PC-3 (cell line): Measurements from ENCODE around the gene FAR1. TPM values are rescaled to one million over a fixed set of nuclear protein-coding genes. Genes with fewer than 3 reads are reported as not detected.

ENCODE experiments used
- ATAC-seq: fragments of 200-7000 bp; cut with Tn5 transposase; 2 replicates; pipeline ENCODE4 v1.9.1; 2020; ENCODE audit warnings: mild to moderate bottlenecking, moderate library complexity
- BruUV-seq: library from RNA; stranded (reverse); fragments of 400-500 nt; replicated peaks from 2 replicates; lab custom pipeline; 2021; lab: Mats Ljungman, UMichigan
- CTCF ChIA-PET: fragments of 300-600 bp; sonication (Branson Sonifier 250); formaldehyde crosslinking; loops from one replicate; lab custom pipeline; 2022; ENCODE audit warnings: antibody characterized with exemption; lab: Charles Lee
- POLR2A ChIA-PET: fragments of 300-600 bp; sonication (Branson Sonifier 250); formaldehyde crosslinking; loops from one replicate; lab custom pipeline; 2022; ENCODE audit warnings: antibody characterized with exemption; ENCODE audit not compliant: unreplicated experiment; lab: Charles Lee
- DNase-seq: peaks from one replicate; pipeline ENCODE4 v3.0.0-alpha.2; 2015
- H2AFZ ChIP-seq: fragments of 300-600 bp; sonication (generic); 2 replicates; pipeline ENCODE4 v1.6.0; 2016; ENCODE audit warnings: antibody characterized with exemption, low read length
- H3F3A ChIP-seq: fragments of 300-600 bp; sonication (generic); one replicate; pipeline ENCODE4 v1.6.0; 2017; ENCODE audit warnings: antibody characterized with exemption, low read length, control low read depth, mild to moderate bottlenecking; ENCODE audit not compliant: unreplicated experiment
- H3K27ac ChIP-seq: fragments of 300-600 bp; sonication (generic); 2 replicates; pipeline ENCODE4 v1.5.1; 2016; ENCODE audit warnings: mild to moderate bottlenecking, low read length
- H3K27me3 ChIP-seq: fragments of 300-600 bp; sonication (generic); 2 replicates; pipeline ENCODE4 v1.6.1; 2016; ENCODE audit warnings: low read length, mixed read lengths
- H3K36me3 ChIP-seq: fragments of 300-600 bp; sonication (generic); 2 replicates; pipeline ENCODE4 v1.6.1; 2016; ENCODE audit warnings: low read depth, mixed run types, low read length, mixed read lengths
- H3K4me1 ChIP-seq: fragments of 300-600 bp; sonication (generic); 2 replicates; pipeline ENCODE4 v1.5.1; 2016; ENCODE audit warnings: low read length; ENCODE audit not compliant: insufficient read depth
- H3K4me2 ChIP-seq: fragments of 300-600 bp; sonication (generic); 2 replicates; pipeline ENCODE4 v1.6.0; 2016; ENCODE audit warnings: low read length
- H3K4me3 ChIP-seq: fragments of 300-600 bp; sonication (generic); 2 replicates; pipeline ENCODE4 v1.5.1; 2016; ENCODE audit warnings: mild to moderate bottlenecking, low read length, mixed read lengths
- H3K79me2 ChIP-seq: fragments of 300-600 bp; sonication (generic); 2 replicates; pipeline ENCODE4 v1.6.1; 2017; ENCODE audit warnings: low read length, mixed read lengths
- H3K9ac ChIP-seq: fragments of 300-600 bp; sonication (generic); 2 replicates; pipeline ENCODE4 v1.6.0; 2016; ENCODE audit warnings: mild to moderate bottlenecking, low read length
- H3K9me2 ChIP-seq: fragments of 300-600 bp; sonication (generic); replicated peaks from 2 replicates; pipeline ENCODE4 v1.6.1; 2016; ENCODE audit warnings: mixed run types, low read length, mixed read lengths
- H3K9me3 ChIP-seq: fragments of 300-600 bp; sonication (generic); 2 replicates; pipeline ENCODE4 v1.6.1; 2016; ENCODE audit warnings: low read length, mixed read lengths
- H4K20me1 ChIP-seq: fragments of 300-600 bp; sonication (generic); 2 replicates; pipeline ENCODE4 v1.6.1; 2016; ENCODE audit warnings: low read length, mixed read lengths
- CTCF ChIP-seq: fragments of 300-600 bp; sonication (generic); conservative IDR thresholded peaks from 2 replicates; pipeline ENCODE4 v1.5.1; 2017; ENCODE audit warnings: antibody characterized with exemption, low read depth, mild to moderate bottlenecking, low read length
- EZH2 ChIP-seq: fragments of 300-600 bp; sonication (generic); IDR thresholded peaks from one replicate; pipeline ENCODE4 v1.6.1; 2017; ENCODE audit warnings: antibody characterized with exemption, mild to moderate bottlenecking, low read length; ENCODE audit not compliant: unreplicated experiment
- EZH2phosphoT487 ChIP-seq: fragments of 300-600 bp; sonication (generic); IDR thresholded peaks from 2 replicates; pipeline ENCODE4 v1.6.1; 2018; ENCODE audit warnings: mild to moderate bottlenecking, antibody characterized with exemption, low read length, borderline replicate concordance
- intact Hi-C: fragments of 100-400 bp; cut with micrococcal nuclease; formaldehyde crosslinking; loops from 2 replicates; pipeline ENCODE4 v1.9.0; 2023
- total RNA-seq: library from RNA; depleted of rRNA; stranded (reverse); fragments of >200 nt; gene quantifications from 2 replicates; pipeline ENCODE4 v1.2.3, GENCODE V29; 2014

Gene FAR1
- total RNA-seq, 1 experiment from 2014 or later = 45.6 TPM

- H3K79me2 ChIP-seq = peaks cover 61% of the 10 kb centered on the region
- no peak for TF ChIP-seq EZH2
- TF ChIP-seq EZH2phosphoT487 = no peak
- TF ChIP-seq CTCF = no peak
- no peak overlapping the region for H3K9ac ChIP-seq
- H3K27me3 ChIP-seq = no peaks in the 10 kb centered on the region
- H3F3A ChIP-seq = no peaks in the 10 kb centered on the region
- no peak overlapping the region for H3K4me2 ChIP-seq
- intact Hi-C loops = no loop called here
- no peaks in the 10 kb centered on the region for H3K4me1 ChIP-seq
- no peaks in the 10 kb centered on the region for H3K9me3 ChIP-seq
- no peak overlapping the region for H3K27ac ChIP-seq
- H4K20me1 ChIP-seq = peaks cover 33% of the 10 kb centered on the region
- ChIA-PET CTCF (no interaction called here), POLR2A (no interaction called here)
- H3K4me3 ChIP-seq = no peak overlapping the region
- DNase-seq (no peak), ATAC-seq (no peak)
- H3K36me3 ChIP-seq = peaks cover 19% of the 10 kb centered on the region; the same call in 1 of the 2 replicates
- H2AFZ ChIP-seq = no peak overlapping the region
- no peaks in the 10 kb centered on the region for H3K9me2 ChIP-seq
- BruUV-seq = no TSS peak
Measured at GRCh38 chr11:13694115-13694514, 25.6 kb downstream of the FAR1 start.

GRCh38 chr11:13695886-13696285 is 27.4 kb downstream of the FAR1 start:
- Histone ChIP-seq H3K27me3 (no peaks in the 10 kb centered on the region), H3K9me3 (no peaks in the 10 kb centered on the region), H3K9me2 (no peaks in the 10 kb centered on the region), H3K4me2 (no peak overlapping the region), H3K4me3 (no peak overlapping the region), H3K79me2 (peaks cover 44% of the 10 kb centered on the region), H3K27ac (no peak overlapping the region), H2AFZ (no peak overlapping the region), H3K4me1 (no peaks in the 10 kb centered on the region), H3K9ac (no peak overlapping the region), H4K20me1 (peaks cover 20% of the 10 kb centered on the region; the same call in 1 of the 2 replicates), H3K36me3 (peaks cover 24% of the 10 kb centered on the region; the same call in 1 of the 2 replicates), H3F3A (no peaks in the 10 kb centered on the region)
- DNase-seq (no peak), ATAC-seq (peak; percentile 22; the same call in 1 of the 2 replicates)
- ChIA-PET POLR2A (no interaction called here), CTCF (no interaction called here)
- no TSS peak for BruUV-seq
- intact Hi-C loops = no loop called here
- TF ChIP-seq EZH2phosphoT487 (no peak), CTCF (no peak), EZH2 (no peak)

- Histone ChIP-seq H3K4me1 (no peaks in the 10 kb centered on the region), H3K79me2 (peaks cover 26% of the 10 kb centered on the region), H3K9me2 (no peaks in the 10 kb centered on the region), H2AFZ (no peak overlapping the region), H3K9ac (no peak overlapping the region), H3K4me3 (no peak overlapping the region), H3K4me2 (no peak overlapping the region), H3K27me3 (no peaks in the 10 kb centered on the region), H3K9me3 (no peaks in the 10 kb centered on the region), H3F3A (no peaks in the 10 kb centered on the region), H3K27ac (no peak overlapping the region), H3K36me3 (peaks cover 27% of the 10 kb centered on the region; the same call in 1 of the 2 replicates), H4K20me1 (peaks cover 17% of the 10 kb centered on the region; the same call in 1 of the 2 replicates)
- TF ChIP-seq CTCF (no peak), EZH2 (no peak), EZH2phosphoT487 (no peak)
- ATAC-seq = no peak
- no TSS peak for BruUV-seq
- no peak for DNase-seq
- POLR2A ChIA-PET = no interaction called here
- intact Hi-C loops = no loop called here
- CTCF ChIA-PET = no interaction called here
Measured at GRCh38 chr11:13697710-13698109, 29.2 kb downstream of the FAR1 start.
